BLaER1 (cell line): Measurements from ENCODE around the gene IFNLR1.

ENCODE experiments used
- H3K27ac ChIP-seq: shearing (Covaris generic); formaldehyde crosslinking; 2 replicates; pipeline ENCODE4 v1.8.1; 2022
- H3K27me3 ChIP-seq: shearing (Covaris generic); formaldehyde crosslinking; 2 replicates; pipeline ENCODE4 v1.8.1; 2022
- H3K36me3 ChIP-seq: shearing (Covaris generic); formaldehyde crosslinking; 2 replicates; pipeline ENCODE4 v1.8.1; 2022
- H3K4me1 ChIP-seq: shearing (Covaris generic); formaldehyde crosslinking; 2 replicates; pipeline ENCODE4 v1.8.1; 2022
- H3K4me2 ChIP-seq: shearing (Covaris generic); formaldehyde crosslinking; 2 replicates; pipeline ENCODE4 v1.8.1; 2022
- H3K4me3 ChIP-seq: shearing (Covaris generic); formaldehyde crosslinking; 2 replicates; pipeline ENCODE4 v1.8.1; 2022
- H3K9ac ChIP-seq: shearing (Covaris generic); formaldehyde crosslinking; 2 replicates; pipeline ENCODE4 v1.8.1; 2022
- H3K9me3 ChIP-seq: shearing (Covaris generic); formaldehyde crosslinking; 2 replicates; pipeline ENCODE4 v1.8.1; 2022
- H4K20me1 ChIP-seq: shearing (Covaris generic); formaldehyde crosslinking; 2 replicates; pipeline ENCODE4 v1.8.1; 2022
- Cebpa-rat ChIP-seq: shearing (Covaris generic); IDR thresholded peaks from 2 replicates; pipeline ENCODE4 v1.8.1; 2022

Gene IFNLR1

GRCh38 chr1:24186993-24187790 is at the start of gene IFNLR1:
IFNLR1 (minus strand) TSS chr1:24187289; CDS start chr1:24187248, 41 bp downstream.
- H4K20me1 ChIP-seq, result no peaks in the 10 kb centered on the region
- peaks cover 29% of the 10 kb centered on the region for H3K27me3 ChIP-seq
- H3K4me2 ChIP-seq, result peak within 1 kb of the TSS; percentile 91
- H3K9ac ChIP-seq, result peak within 1 kb of the TSS; percentile 73
- peak within 1 kb of the TSS; percentile 72 for H3K4me3 ChIP-seq
- peak within 1 kb of the TSS; percentile 62 for H3K27ac ChIP-seq
- H3K36me3 ChIP-seq, result no peaks in the 10 kb centered on the region
- no peak for TF ChIP-seq Cebpa-rat
- H3K4me1 ChIP-seq, result peaks cover 80% of the 10 kb centered on the region
- H3K9me3 ChIP-seq, result no peaks in the 10 kb centered on the region; the same call in 1 of the 2 replicates

- Histone ChIP-seq H3K4me3 (no peak overlapping the region), H3K9ac (no peak overlapping the region), H3K36me3 (no peaks in the 10 kb centered on the region), H3K9me3 (no peaks in the 10 kb centered on the region), H3K27me3 (no peaks in the 10 kb centered on the region), H3K4me2 (no peak overlapping the region), H4K20me1 (no peaks in the 10 kb centered on the region), H3K27ac (no peak overlapping the region), H3K4me1 (no peaks in the 10 kb centered on the region)
- TF ChIP-seq Cebpa-rat, result no peak
Observed at GRCh38 chr1:24235921-24236788, 49.1 kb upstream of the IFNLR1 start.

- TF ChIP-seq Cebpa-rat, result no peak
- H4K20me1 ChIP-seq, result no peaks in the 10 kb centered on the region
- no peaks in the 10 kb centered on the region for H3K9me3 ChIP-seq
- H3K27me3 ChIP-seq, result no peaks in the 10 kb centered on the region
- no peak overlapping the region for H3K27ac ChIP-seq
- H3K4me2 ChIP-seq, result no peak overlapping the region
- H3K4me3 ChIP-seq, result no peak overlapping the region
- no peaks in the 10 kb centered on the region for H3K4me1 ChIP-seq
- no peak overlapping the region for H3K9ac ChIP-seq
- no peaks in the 10 kb centered on the region for H3K36me3 ChIP-seq
Observed at GRCh38 chr1:24233684-24234600, 46.9 kb upstream of the IFNLR1 start.

GRCh38 chr1:24231701-24232100 is 44.6 kb upstream of the IFNLR1 start:
- Histone ChIP-seq H3K4me3 (no peak overlapping the region), H3K27me3 (no peaks in the 10 kb centered on the region), H3K9me3 (no peaks in the 10 kb centered on the region), H3K4me1 (no peaks in the 10 kb centered on the region), H3K4me2 (no peak overlapping the region), H3K27ac (no peak overlapping the region), H3K9ac (no peak overlapping the region), H3K36me3 (no peaks in the 10 kb centered on the region), H4K20me1 (no peaks in the 10 kb centered on the region)
- no peak for TF ChIP-seq Cebpa-rat

- no peak for TF ChIP-seq Cebpa-rat
- H3K4me3 ChIP-seq, result no peak overlapping the region
- no peaks in the 10 kb centered on the region for H3K9me3 ChIP-seq
- no peak overlapping the region for H3K4me2 ChIP-seq
- no peaks in the 10 kb centered on the region for H3K27me3 ChIP-seq
- H3K4me1 ChIP-seq, result no peaks in the 10 kb centered on the region
- no peak overlapping the region for H3K9ac ChIP-seq
- H3K27ac ChIP-seq, result no peak overlapping the region
- no peaks in the 10 kb centered on the region for H4K20me1 ChIP-seq
- H3K36me3 ChIP-seq, result no peaks in the 10 kb centered on the region
Observed at GRCh38 chr1:24228311-24228710, 41.2 kb upstream of the IFNLR1 start.

- H3K9me3 ChIP-seq, result no peaks in the 10 kb centered on the region
- no peak overlapping the region for H3K4me3 ChIP-seq
- no peaks in the 10 kb centered on the region for H3K4me1 ChIP-seq
- H4K20me1 ChIP-seq, result no peaks in the 10 kb centered on the region
- no peak overlapping the region for H3K9ac ChIP-seq
- H3K4me2 ChIP-seq, result no peak overlapping the region
- TF ChIP-seq Cebpa-rat, result no peak
- H3K27me3 ChIP-seq, result no peaks in the 10 kb centered on the region
- no peak overlapping the region for H3K27ac ChIP-seq
- H3K36me3 ChIP-seq, result no peaks in the 10 kb centered on the region
Observed at GRCh38 chr1:24226749-24227148, 39.7 kb upstream of the IFNLR1 start.

GRCh38 chr1:24224761-24225160 is 37.7 kb upstream of the IFNLR1 start:
- Histone ChIP-seq H3K36me3 (no peaks in the 10 kb centered on the region), H3K4me2 (no peak overlapping the region), H3K9ac (no peak overlapping the region), H3K4me3 (no peak overlapping the region), H4K20me1 (no peaks in the 10 kb centered on the region), H3K4me1 (no peaks in the 10 kb centered on the region), H3K27ac (no peak overlapping the region), H3K9me3 (no peaks in the 10 kb centered on the region), H3K27me3 (no peaks in the 10 kb centered on the region)
- no peak for TF ChIP-seq Cebpa-rat

- no peaks in the 10 kb centered on the region for H3K36me3 ChIP-seq
- H3K9ac ChIP-seq, result no peak overlapping the region
- no peaks in the 10 kb centered on the region for H3K27me3 ChIP-seq
- no peaks in the 10 kb centered on the region for H3K4me1 ChIP-seq
- H3K9me3 ChIP-seq, result no peaks in the 10 kb centered on the region
- TF ChIP-seq Cebpa-rat, result no peak
- H3K4me3 ChIP-seq, result no peak overlapping the region
- no peak overlapping the region for H3K4me2 ChIP-seq
- no peaks in the 10 kb centered on the region for H4K20me1 ChIP-seq
- H3K27ac ChIP-seq, result no peak overlapping the region
Observed at GRCh38 chr1:24224086-24224485, 37.0 kb upstream of the IFNLR1 start.

GRCh38 chr1:24222793-24223192 is 35.7 kb upstream of the IFNLR1 start:
- H3K9me3 ChIP-seq, result no peaks in the 10 kb centered on the region
- TF ChIP-seq Cebpa-rat, result no peak
- no peak overlapping the region for H3K27ac ChIP-seq
- H4K20me1 ChIP-seq, result no peaks in the 10 kb centered on the region
- H3K27me3 ChIP-seq, result no peaks in the 10 kb centered on the region
- no peak overlapping the region for H3K9ac ChIP-seq
- no peaks in the 10 kb centered on the region for H3K4me1 ChIP-seq
- H3K36me3 ChIP-seq, result no peaks in the 10 kb centered on the region
- no peak overlapping the region for H3K4me2 ChIP-seq
- no peak overlapping the region for H3K4me3 ChIP-seq
